Measurements from ENCODE around the gene HERC5.

HERC5 gene

DNA sequence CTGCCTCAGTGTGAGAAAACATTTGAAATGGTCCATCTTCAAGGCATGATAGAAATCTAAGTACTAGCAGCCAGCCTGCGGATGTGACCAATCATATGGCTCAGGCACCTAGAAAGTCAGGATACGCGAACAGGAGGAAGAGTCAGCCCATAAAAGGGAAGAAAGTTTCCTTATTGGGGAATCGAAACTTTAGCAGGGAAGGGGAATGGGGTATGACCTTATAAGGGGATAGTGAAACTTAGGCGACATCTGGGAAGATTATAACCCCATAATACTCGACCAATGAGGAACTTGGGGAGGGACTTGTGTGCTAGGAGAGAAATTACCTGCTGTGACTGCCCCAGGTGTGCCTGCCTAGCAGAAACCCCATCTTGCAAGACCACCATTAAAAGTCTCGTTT lies 92.9 kb downstream of the HERC5 start:
- no peaks in the 10 kb centered on the region for H3K9me3 ChIP-seq (ENCODE audit: control insufficient read depth, low read length)
- no peaks in the 10 kb centered on the region for H3K36me3 ChIP-seq (ENCODE audit: control insufficient read depth, insufficient read depth, low read length, severe bottlenecking)
- H3K9ac ChIP-seq (ENCODE audit: low read length), result no peak overlapping the region
- DNase-seq (ENCODE audit: low read depth), result no peak
- no peak overlapping the region for H3K4me3 ChIP-seq (ENCODE audit: low read length)
- H3K4me1 ChIP-seq (ENCODE audit: control insufficient read depth, insufficient read depth, low read length), result no peaks in the 10 kb centered on the region
- H3K27me3 ChIP-seq (replicated peaks; ENCODE audit: control insufficient read depth, insufficient read depth, low read length), result no peaks in the 10 kb centered on the region

Data from adipocyte (in vitro differentiated cells).